Adrenal gland (tissue), 5 donors: ENCODE measurements around the gene FARS2.

ENCODE experiments used
- POLR2A ChIP-seq, 2 donors: fragments of 450-650 bp; IDR thresholded peaks; one replicate each; pipeline ENCODE4 v1.6.1; 2017; ENCODE audit warnings: antibody characterized with exemption in 2 of 2, mild to moderate bottlenecking in 2 of 2, moderate library complexity in 1 of 2
- TF ChIP-seq, protein P1 (sequence below), 6 experiments: fragments of 450-650 bp in 4 of 6; fragments of 200-600 bp in 2 of 6; sonication (generic) in 1 of 6; IDR thresholded peaks; 1 replicate in 5 of 6; 2 replicates in 1 of 6; pipeline versions ENCODE4 v1.5.1 to v1.8.0; 2016 to 2021; ENCODE audit warnings: antibody characterized with exemption in 6 of 6, mild to moderate bottlenecking in 2 of 6, moderate library complexity in 1 of 6
- donor health status: DM: no; HTN: no; CAD: no.

GRCh38 chr6:5531161-5531560, 269.8 kb downstream of the FARS2 start:
- TF ChIP-seq, protein P1, sequence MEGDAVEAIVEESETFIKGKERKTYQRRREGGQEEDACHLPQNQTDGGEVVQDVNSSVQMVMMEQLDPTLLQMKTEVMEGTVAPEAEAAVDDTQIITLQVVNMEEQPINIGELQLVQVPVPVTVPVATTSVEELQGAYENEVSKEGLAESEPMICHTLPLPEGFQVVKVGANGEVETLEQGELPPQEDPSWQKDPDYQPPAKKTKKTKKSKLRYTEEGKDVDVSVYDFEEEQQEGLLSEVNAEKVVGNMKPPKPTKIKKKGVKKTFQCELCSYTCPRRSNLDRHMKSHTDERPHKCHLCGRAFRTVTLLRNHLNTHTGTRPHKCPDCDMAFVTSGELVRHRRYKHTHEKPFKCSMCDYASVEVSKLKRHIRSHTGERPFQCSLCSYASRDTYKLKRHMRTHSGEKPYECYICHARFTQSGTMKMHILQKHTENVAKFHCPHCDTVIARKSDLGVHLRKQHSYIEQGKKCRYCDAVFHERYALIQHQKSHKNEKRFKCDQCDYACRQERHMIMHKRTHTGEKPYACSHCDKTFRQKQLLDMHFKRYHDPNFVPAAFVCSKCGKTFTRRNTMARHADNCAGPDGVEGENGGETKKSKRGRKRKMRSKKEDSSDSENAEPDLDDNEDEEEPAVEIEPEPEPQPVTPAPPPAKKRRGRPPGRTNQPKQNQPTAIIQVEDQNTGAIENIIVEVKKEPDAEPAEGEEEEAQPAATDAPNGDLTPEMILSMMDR (IDR thresholded peaks at IDR 0.05) = no peak
- no peak for TF ChIP-seq POLR2A (IDR thresholded peaks at IDR 0.05)
